GM21390 (cell line): Measurements from ENCODE around the gene CA10.

Experiments used
- ATAC-seq: cut with Tn5 transposase; IDR thresholded peaks from one replicate; pipeline ENCODE4 v1.9.1; 2021; ENCODE audit not compliant: unreplicated experiment

Gene CA10

DNA sequence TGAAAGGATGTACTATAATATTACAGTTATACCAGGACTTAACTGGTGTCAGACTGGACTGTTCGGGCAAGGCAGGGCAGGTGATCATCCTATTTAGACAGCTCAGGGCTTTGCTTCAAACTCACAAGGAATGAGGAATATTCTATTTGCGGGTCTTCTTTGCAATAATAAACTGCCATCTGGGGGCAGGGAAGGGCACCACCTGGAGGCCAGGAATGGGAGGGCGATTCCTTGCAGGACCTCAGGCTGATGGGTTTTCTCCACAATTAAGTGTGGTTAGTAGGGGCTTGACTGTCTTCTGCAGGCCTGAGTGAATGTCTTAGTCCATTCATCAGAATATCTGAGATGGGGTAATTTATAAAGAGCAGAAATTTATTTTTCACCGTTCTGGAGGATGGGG lies 424.1 kb downstream of the CA10 start:
- ATAC-seq, result no peak

DNA sequence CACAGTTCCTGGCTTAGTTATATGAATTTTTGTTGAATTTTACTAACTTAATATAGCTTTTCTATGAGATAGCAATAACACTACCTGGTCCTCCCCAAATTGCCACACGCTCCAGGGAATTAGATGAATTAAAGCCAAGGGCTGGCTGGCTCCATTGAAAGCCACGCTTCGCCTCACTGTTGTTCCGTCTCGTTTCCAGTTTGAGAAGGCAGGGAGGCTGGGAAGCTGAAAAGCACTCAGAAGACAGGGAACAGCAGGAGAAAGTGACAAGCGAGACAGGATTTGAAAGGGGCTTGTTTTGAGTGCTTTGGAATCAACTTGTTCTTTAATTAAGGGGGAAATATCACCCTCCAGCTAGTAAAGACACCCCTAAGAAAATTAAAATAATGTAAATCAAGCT lies 425.3 kb downstream of the CA10 start:
- ATAC-seq, result no peak

DNA sequence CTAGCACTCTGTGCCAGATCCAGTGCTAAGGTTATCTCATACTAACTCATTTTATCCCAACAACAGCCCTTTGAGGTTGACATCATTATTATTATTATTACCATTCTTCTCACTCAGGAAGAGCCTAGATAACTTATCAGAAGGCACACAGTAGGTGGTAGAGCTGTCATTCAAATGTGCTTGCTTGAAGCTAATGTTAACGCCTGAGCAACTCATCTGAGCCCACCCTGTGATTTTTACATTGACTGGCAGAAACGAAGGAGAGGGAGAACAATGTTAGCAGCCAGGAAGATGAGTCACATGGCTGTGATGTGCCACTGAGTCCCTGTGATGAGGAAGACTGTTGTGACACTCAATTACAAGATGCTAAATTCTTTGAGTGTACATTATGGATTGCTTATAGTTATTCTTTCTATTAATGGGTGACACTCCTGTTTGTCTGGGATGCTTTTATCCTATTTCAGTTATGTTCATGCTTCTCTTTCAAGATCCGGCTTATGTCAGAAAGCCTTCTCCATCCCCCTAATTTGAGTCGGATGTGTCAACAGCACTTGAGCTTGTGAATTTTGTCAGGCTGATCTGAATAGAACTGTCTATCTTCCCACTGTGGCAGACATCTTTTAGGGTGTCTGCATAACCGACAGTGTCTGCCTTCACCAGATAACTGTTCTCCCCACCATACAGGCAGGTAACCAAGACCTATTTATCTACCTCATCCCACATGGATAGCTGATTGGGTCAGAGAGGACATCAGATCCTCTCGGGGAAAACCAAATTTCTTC lies 426.4 kb downstream of the CA10 start:
- ATAC-seq, result no peak

DNA sequence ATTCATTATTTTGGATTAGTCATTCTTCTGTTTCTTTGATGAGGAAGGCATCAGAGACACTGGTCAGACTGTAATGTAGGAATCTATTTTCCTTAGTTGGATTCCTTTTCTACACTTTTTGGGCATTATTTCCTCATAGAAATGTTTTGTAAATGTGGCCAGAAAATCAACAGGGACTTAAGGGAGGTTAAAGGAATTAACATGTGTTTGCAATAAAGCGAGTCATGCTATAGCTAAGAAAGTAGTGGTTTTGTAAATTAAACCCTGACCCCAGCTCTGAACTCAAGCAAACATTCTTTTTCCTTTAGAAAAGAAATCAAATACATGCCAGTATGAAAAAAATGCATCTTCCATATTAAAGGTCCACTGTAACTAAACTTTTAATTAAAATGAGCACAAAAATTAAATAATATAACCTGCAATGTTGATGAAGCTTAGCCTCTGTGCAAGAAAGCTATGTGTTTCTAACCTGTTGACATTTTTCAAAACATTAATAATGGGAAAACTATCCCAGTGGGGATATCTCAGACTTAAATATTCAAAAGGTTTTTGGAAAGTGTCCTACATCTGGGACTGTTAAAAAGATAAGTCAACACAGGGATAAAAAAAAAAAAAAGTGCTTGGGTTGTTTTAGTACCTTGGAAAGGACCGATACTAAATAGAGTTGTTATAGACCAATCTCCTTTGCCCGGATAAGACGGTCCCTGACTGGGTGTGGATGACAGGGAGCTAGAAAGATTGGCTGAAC lies 428.0 kb downstream of the CA10 start:
- no peak for ATAC-seq

DNA sequence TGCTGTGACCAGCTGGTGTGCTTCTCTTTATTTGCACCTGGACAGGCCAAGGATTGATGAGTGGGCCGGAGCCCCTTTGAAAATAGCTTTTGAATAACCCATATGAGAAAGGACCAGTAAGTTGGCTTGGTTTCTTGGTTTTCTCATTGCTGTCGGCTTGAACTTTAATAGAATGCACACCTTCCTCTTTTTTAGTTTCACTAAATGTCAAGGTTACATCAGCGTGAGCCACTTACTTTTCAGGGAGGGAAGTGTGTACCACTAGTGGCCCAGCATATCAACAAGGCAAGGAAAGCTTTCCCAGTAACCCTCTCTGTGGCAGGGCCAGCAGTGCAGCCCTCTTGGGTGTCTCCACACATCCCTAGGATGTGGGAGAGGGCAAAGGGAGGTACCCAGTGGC lies 433.3 kb downstream of the CA10 start:
- ATAC-seq, result no peak

DNA sequence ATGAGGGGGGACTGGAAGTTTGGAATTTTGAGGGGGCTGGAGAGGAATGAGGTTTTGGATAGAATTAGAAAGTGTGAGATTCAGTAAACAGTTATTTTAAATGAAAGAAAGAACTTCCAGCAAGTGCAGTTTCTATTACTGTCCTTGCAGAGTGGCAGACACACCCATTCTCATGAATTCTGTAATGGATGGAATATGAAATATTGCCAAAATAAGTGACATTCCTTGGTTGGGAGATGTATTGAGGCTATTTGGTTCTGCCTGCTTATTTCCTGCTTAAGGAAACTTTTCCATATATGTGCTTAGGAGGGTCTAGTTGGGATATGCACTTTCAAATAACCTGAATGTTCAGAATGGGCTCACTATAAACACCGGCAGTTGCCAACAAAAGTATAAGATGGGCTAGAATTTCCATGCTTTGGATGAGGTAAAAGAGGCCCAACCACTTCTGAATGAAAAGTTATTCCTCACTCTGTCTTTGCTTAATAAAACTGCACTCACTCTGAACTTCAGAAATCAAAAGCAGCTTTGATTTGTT lies 434.4 kb downstream of the CA10 start:
- ATAC-seq, result no peak

DNA sequence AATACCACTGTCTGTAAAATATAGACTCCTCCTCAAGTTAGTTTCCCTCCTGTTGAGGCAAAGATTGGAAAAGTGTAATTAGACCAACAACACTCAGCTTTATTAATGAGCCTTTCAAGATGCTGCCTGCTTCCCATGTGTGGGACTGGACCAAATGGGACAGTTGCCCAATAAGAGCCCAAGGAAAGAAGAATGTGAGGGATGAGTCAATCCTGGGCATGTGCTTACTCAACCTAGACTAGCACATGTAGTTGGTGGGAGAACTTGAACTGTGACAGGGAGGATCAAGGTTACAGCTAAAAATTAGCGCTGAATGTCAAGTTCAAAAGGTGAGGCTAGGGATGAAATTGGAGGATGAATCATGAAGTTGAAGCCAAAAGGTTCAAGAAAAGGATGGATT lies 435.5 kb downstream of the CA10 start:
- ATAC-seq, result no peak

DNA sequence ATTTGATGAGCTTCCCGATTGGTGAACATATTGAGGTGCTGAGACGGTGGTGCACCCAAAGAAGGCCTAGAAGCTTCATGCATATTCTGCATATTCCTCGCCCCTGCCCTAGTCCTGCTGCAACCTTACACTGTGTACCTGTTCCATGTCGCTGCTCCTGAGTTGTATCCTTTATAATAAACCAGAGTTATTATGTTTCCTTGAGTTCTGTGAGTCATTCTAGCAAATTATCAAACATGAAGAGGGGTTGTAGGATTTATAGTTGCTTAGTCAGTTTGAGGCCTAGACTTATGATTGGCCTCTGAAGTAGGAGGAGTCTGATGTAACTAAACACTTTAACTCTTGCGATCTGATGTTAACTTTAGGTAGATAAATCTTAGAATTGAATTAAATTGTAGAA lies 436.8 kb downstream of the CA10 start:
- ATAC-seq, result no peak

DNA sequence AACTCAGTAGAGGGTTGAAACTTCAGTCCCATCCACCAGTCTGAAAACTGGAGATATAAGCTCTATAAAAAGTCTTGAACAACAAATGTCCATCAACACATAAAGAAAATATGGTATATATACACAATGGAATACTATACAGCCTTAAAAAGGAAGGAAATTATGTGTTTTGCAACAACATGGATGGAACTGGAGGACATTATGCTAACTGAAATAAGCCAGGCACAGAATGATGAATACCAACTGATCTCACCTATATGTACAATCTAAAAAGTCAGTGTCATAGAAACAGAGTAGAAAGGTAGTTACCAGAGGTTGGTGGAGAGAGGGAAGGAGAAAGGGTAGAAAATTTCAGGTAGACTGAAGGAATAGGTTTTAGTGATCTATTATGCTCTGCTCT lies 438.1 kb downstream of the CA10 start:
- ATAC-seq, result no peak

DNA sequence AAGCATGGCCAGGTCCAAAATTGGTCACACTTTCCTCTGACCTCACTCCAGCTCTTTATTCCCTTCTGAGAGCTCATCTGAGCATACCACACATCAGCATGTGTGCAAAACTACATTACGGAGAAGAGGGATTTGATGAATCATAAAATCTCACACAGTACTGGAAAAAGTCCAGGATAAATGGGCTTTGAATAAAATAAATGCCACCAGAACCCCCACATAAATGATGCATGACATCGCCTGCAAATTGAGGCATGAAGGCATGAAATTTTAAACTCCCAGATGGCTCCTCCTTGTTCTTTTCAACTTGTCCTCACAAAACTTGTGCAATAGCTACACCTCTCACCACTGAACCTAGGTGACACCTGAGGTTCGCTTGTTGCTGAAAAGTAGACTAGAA lies 439.5 kb downstream of the CA10 start:
- ATAC-seq, result no peak

DNA sequence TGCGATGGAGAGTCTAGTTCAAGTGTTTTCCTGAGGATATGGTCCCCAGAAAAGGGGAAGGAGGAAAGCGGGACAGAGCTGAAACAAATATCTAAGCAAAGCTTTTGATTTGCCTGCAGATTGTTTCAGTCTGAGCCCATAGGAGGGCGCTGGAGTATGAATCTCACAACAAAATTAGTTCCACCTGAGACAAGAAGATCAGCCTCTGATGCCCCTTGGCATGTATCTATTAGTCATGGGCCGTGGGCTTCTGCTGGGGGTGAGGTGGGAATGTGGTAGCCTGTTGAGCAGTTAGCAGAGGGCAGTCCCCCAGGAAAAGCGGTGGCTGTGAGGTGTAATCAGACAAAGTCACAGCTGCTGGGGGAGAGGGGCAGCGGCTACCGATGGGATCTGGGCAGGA lies 446.9 kb downstream of the CA10 start:
- ATAC-seq, result no peak

DNA sequence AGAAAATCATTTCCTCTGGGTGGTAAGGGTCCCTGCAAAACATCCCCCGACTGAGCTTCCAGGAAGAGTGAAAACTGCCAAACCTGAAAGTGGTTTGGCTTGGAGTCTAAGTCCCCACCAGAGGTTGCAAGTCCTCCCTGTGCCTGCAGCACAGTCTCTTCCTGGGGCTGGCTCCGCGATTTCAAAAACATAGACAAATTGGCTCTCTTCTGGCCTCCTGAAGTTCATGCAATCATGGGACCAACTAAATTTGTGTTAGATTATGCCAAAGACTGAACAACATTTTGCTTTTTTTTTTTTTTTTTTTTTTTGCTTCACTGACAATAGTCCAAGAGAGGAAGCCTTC lies 447.9 kb downstream of the CA10 start:
- ATAC-seq, result no peak

DNA sequence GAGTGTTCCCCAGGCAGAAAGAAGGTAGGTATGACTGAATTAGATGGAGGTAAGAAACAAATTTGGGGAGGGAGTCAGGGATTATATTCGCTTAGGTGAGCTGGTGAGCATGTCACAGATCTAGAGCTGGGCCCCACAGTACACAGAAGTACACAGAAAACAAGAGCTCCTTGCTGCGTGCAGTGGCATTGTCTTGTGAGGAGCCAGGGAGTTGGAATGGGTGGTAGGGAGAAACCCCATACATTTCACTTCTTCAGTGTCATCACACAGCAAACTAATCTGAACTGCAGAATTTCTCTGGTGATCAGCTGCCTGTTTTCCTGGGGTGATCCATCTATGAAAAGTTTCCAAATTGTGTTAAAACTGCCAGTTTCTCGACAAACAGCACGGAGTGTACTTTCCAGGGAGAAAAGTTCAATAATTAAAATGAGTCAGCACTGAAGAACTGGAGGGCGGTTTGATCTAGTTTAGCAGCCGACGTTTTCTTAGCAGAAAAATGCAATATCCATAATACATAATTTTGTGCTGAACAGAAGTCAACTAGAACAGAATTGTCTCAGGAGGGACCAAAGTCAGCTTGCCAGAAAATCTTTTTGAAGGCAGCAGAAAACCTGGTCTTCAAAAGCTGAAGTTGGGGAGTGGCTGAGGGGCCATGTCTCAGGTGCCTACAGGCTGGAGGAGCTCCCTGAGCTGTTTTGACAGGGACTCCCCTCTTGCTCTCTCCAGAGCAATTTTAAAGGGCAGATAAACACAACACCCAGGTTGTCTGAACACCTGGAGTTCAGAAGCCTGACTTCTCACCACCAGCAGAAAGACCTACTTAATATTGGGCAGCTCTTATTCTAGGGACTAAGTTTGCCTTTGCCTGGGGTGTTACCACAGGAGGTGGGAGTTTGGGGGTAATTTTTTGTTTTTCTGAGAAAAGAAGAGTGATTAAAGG lies 448.6 kb downstream of the CA10 start:
- ATAC-seq, result no peak

DNA sequence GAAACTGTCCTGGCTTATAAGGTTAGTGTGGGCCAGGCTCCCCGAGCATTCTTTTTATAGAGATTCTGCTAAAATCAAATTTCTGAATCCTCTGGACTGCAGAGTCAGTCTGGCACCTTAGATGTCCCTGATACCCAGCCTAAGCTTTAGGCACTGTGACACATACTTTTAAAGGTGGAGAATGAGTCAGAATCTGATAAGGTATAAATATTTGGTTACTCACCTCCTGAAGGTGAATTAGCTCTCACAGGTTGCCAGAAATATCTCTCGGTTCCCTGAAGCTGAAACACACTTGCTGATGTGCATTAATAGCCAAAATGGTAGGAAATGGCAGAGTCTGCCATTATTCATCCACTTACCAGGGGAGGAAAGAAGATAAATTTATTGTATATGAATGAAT lies 451.3 kb downstream of the CA10 start:
- ATAC-seq, result no peak

DNA sequence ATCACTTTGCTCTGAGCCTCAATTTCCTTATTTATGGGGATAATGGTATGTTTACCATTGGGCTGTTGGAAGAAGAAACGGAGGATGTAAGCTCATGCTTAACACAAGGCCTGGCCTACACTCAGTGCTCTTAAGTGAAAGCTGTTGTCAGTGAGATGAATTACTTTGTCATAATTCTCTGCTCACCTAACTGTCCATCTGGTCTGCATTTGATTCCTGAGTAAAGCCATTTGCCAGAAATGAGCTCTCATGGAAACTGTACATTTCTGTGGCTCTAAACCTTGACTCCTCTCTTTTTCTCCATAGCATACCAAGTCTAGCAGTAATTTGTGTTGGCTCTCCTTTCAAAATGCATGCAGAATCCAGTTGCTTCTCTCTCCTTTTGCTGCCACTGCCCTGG lies 452.4 kb downstream of the CA10 start:
- no peak for ATAC-seq

DNA sequence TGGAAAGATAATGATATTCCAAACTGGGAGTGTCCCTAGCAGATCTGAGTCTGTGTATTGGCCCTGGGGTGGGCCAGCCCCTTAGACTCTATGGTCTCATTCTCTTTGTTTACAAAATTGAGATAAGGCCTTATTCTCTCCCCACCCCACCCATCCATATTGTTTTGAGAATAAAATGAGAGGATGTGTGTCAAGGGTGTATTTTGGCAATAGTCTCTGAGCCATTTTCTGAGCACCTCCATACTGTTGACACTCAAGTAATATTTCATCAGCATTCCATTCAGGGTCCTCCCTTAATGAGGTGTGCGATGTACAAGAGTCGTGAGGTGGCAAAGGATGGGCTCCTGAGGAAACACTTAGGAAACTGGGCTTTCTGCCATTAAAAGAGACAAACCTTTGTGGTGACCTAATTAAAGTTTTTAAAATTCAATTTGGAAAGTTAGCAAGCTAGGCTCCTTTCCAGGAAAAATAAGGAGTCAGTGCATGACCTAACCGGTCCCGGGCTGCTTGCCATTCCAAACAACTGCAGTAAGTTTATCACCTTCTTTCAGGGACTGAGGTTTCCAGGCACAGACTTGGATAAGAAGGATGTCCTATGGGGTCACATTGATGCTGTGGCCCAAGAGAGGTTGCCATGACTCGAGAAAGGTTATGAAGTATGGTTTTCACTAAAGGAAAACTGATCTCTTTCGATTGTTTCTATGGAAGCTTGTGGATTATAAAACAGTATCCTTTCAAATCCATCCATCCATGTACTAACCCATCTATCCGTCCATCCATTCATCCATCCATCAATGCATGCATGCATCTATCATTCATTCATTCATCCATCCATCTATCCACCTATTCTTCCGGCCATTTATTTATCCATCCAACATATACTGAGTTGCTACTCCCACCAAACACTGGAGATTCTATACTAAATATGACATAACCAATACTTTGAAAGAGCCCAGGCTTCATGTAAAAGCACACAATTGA lies 454.9 kb downstream of the CA10 start:
- ATAC-seq, result no peak

DNA sequence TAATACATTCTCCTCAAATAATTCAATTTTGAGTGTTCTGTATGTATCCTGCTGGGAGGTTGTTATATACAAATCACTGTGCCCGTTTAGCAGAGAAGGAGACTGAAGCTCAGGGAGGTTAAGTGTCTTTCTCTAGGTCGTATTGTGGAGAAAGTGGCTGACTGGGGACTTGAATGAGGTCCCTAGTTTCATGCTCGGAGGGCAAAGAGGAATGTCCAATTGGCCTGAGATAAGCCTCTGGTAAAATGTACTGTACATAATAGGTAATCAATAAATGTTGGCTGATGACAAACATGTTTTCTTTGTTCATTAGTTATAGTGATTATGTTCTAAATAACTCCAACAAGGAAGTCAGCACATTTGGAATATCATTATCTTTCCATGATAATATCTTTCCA lies 455.6 kb downstream of the CA10 start:
- no peak for ATAC-seq

DNA sequence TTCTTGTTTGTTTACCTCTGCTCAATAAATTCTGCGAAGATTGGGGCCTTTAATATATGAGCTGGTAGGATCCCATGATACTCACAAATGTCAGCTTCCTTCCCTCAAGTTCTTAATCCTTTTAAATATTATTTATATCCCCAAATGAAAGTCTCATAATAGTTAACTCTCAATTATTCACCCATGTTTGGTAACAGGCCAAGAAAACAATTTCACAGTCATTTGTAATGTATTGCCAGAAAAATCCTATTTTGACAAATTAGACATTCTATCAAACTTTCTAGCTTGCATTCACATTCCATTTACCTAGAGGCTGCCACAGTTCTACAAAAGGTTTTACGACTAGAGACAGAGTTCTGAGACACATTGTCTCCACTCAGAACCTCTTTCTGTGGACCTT lies 457.0 kb downstream of the CA10 start:
- ATAC-seq, result no peak

DNA sequence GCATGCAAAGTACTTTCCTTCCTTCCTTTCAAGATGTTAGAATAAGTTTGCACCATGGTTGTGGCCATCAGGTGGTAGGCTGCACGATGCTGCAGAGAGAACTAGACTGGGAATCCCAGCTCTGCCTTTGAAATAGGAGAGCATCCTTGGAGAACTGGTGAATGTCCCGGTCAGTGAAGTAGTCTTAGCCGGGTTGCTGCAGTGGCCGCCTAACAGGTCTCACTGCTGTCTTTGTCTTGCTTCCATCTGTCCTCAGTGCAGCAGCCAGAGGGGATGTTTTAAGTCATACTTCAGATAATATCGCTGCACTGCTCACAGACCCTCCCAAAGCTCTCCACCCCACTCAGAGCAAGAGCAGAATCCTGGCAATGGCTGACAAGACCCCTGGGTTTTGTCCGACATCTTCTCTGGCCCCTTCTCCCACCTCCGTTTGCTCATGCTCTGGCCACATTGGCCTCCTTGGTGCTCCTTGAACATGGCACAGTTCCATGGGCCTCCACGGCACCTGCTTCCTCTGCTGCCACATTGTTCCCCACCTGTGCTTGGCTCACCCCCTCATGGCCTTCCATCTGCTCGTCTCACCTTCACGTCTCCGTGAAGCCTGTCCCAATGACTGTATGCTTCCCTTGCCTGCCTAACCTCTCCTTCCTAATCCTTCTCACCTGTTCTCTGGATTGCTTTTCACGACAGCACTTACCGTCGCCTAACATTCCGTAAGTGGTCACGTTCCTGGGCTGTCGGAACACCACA lies 458.3 kb downstream of the CA10 start:
- no peak for ATAC-seq

DNA sequence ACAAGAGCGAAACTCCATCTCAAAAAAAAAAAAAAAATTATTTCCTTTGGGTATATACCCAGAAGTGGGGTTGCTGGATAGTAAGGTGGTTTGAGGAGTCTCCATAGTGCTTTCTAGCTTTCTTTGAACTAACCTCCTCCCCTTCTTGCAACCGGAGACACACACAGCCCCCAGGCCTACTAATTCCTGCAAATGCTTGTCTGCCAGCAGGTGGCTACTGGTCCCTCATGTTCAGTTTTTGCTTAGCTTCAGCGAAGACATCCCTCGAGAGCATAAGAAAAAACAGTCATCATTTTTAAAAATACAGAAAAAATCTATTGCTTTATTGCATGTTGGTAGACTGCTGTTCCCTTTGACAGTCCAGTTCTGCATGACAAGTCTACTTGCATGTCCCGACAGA lies 459.2 kb downstream of the CA10 start:
- ATAC-seq, result no peak
